ENCODE results near the gene SLC7A10.
"Not testable (repeated sequence)": the region's sequence is repeated elsewhere in the genome, so short reads cannot be mapped to it uniquely, and the experiment has no call there.

SLC7A10 gene

GRCh38 chr19:33215438-33216197 is 10.0 kb downstream of the SLC7A10 start:
- in situ Hi-C loops (cut with MboI; ENCODE audit: low sequenced_read_pairs, unreplicated experiment) = no loop called here
- no peak for DNase-seq (ENCODE audit: low spot score)
- no peak for TF ChIP-seq CTCF (IDR thresholded peaks at IDR 0.05; ENCODE audit: borderline replicate concordance, control extremely low read depth, extremely low read depth, insufficient read depth, missing control alignments)

- in situ Hi-C loops (cut with MboI; ENCODE audit: low sequenced_read_pairs, unreplicated experiment) = no loop called here
- no peak for DNase-seq (ENCODE audit: low spot score)
Observed at GRCh38 chr19:33214596-33214995, 11.1 kb downstream of the SLC7A10 start.

GRCh38 chr19:33212436-33213172 is 13.0 kb downstream of the SLC7A10 start:
- in situ Hi-C loops (cut with MboI; ENCODE audit: low sequenced_read_pairs, unreplicated experiment) = no loop called here
- no peak for DNase-seq (ENCODE audit: low spot score)
- no peak for TF ChIP-seq CTCF (IDR thresholded peaks at IDR 0.05; ENCODE audit: borderline replicate concordance, control extremely low read depth, extremely low read depth, insufficient read depth, missing control alignments)

More at GRCh38 chr19:33214596-33214995, 11.1 kb downstream of the SLC7A10 start:
- no peak for TF ChIP-seq CTCF (IDR thresholded peaks at IDR 0.05; ENCODE audit: borderline replicate concordance, control extremely low read depth, extremely low read depth, insufficient read depth, missing control alignments)

- in situ Hi-C loops (cut with MboI; ENCODE audit: low sequenced_read_pairs, unreplicated experiment) = no loop called here
- no peak for TF ChIP-seq CTCF (IDR thresholded peaks at IDR 0.05; ENCODE audit: borderline replicate concordance, control extremely low read depth, extremely low read depth, insufficient read depth, missing control alignments)
- no peak for DNase-seq (ENCODE audit: low spot score)
Observed at GRCh38 chr19:33211794-33212435, 13.7 kb downstream of the SLC7A10 start.

GRCh38 chr19:33210266-33210940 is 15.2 kb downstream of the SLC7A10 start:
- no peak for DNase-seq (ENCODE audit: low spot score)
- TF ChIP-seq CTCF (IDR thresholded peaks at IDR 0.05; ENCODE audit: borderline replicate concordance, control extremely low read depth, extremely low read depth, insufficient read depth, missing control alignments) = no peak
- in situ Hi-C loops (cut with MboI; ENCODE audit: low sequenced_read_pairs, unreplicated experiment) = no loop called here

GRCh38 chr19:33209850-33210230 is 15.8 kb downstream of the SLC7A10 start:
- in situ Hi-C loops (cut with MboI; ENCODE audit: low sequenced_read_pairs, unreplicated experiment); DNase-seq (ENCODE audit: low spot score): not testable (repeated sequence)
